ENCODE results near the gene CRTAC1. TPM values are rescaled to one million over a fixed set of nuclear protein-coding genes. Genes with fewer than 3 reads are reported as not detected.

CRTAC1 gene
- total RNA-seq, 1 experiment from 2014 or later = 0.46 TPM

DNA sequence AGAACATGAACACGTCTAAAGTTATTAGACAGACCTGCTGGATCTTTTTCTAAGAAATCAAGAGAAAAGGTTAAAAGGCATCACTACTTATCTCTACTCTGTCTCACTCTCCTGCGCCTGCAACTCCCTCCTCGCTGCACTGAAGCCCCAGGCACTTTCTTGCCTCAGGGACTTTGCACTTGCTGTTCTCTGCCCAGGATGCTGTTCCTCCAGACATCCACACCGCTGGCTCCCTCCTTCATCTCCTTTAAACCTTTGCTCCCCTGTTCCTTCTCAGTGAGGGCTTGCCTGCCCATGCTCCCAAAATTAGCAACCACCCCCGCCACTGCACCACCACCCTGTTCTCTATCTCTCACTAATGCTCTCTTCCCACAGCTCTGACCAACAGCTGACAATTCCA, 93.4 kb downstream of the CRTAC1 start:
- WGBS (ENCODE audit: extremely low coverage, insufficient read length, low lambda C conversion rate) = no CpG with 5 or more reads among the region's 5 CpGs
- no peak overlapping the region for H4K91ac ChIP-seq (ENCODE audit: insufficient read length, low read depth, low read length)
- no peak overlapping the region for H4K5ac ChIP-seq (ENCODE audit: insufficient read length, low read depth, low read length)
- no peaks in the 10 kb centered on the region for H3K23me2 ChIP-seq (ENCODE audit: insufficient read length, low read depth, low read length, poor library complexity, severe bottlenecking)
- H3K23ac ChIP-seq (ENCODE audit: insufficient read length, low read depth, low read length) = no peak overlapping the region
- DNase-seq = no peak
- no peak overlapping the region for H2BK12ac ChIP-seq (ENCODE audit: insufficient read length, low read depth, low read length)
- no peaks in the 10 kb centered on the region for H3K79me1 ChIP-seq (ENCODE audit: insufficient read depth, low read depth, low read length, poor library complexity, severe bottlenecking)
- H2BK15ac ChIP-seq (ENCODE audit: low read depth, low read length) = no peak overlapping the region
- Mint-ChIP-seq H3K9me3 (no peaks in the 10 kb centered on the region; a peak in 1 of 5 replicates), H3K27ac (no peak overlapping the region; a peak in 1 of 7 replicates), H3K4me1 (peaks cover 6 to 13% of the 10 kb centered on the region in 2 experiments), H3K36me3 (ENCODE audit: insufficient read depth in 1 of 3, low read depth in 3 of 3) (no peaks in the 10 kb centered on the region), H3K27me3 (ENCODE audit: low read depth) (peaks cover 6% of the 10 kb centered on the region), H3K4me3 (no peak overlapping the region)
- H2BK120ac ChIP-seq (ENCODE audit: low read depth, low read length, poor library complexity, severe bottlenecking) = no peak overlapping the region
- TF ChIP-seq, protein P1, sequence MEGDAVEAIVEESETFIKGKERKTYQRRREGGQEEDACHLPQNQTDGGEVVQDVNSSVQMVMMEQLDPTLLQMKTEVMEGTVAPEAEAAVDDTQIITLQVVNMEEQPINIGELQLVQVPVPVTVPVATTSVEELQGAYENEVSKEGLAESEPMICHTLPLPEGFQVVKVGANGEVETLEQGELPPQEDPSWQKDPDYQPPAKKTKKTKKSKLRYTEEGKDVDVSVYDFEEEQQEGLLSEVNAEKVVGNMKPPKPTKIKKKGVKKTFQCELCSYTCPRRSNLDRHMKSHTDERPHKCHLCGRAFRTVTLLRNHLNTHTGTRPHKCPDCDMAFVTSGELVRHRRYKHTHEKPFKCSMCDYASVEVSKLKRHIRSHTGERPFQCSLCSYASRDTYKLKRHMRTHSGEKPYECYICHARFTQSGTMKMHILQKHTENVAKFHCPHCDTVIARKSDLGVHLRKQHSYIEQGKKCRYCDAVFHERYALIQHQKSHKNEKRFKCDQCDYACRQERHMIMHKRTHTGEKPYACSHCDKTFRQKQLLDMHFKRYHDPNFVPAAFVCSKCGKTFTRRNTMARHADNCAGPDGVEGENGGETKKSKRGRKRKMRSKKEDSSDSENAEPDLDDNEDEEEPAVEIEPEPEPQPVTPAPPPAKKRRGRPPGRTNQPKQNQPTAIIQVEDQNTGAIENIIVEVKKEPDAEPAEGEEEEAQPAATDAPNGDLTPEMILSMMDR (conservative IDR thresholded peaks at IDR 0.05) = no peak
- H3K4me2 ChIP-seq (ENCODE audit: insufficient read depth, insufficient read length, low read length) = no peak overlapping the region
- H3K14ac ChIP-seq (ENCODE audit: insufficient read depth, low read length) = no peak overlapping the region
- H4K8ac ChIP-seq (replicated peaks; ENCODE audit: insufficient read length, low read depth, low read length) = no peak overlapping the region
- H3K56ac ChIP-seq (ENCODE audit: insufficient read length, low read depth, low read length) = no peak overlapping the region
- no peak overlapping the region for H2BK5ac ChIP-seq (ENCODE audit: insufficient read length, low read length)
- no peak overlapping the region for H3K27ac ChIP-seq (ENCODE audit: insufficient read length, low read depth, low read length)
- no peaks in the 10 kb centered on the region for H3K79me2 ChIP-seq (ENCODE audit: insufficient read depth, low read length)
- H3K18ac ChIP-seq (ENCODE audit: insufficient read length, low read depth, low read length) = no peak overlapping the region
- no peak overlapping the region for H2AK5ac ChIP-seq (ENCODE audit: insufficient read length, low read length)
- no peak overlapping the region for H3T11ph ChIP-seq (ENCODE audit: low read length)
- H3K9me3 ChIP-seq (ENCODE audit: control insufficient read depth, low read depth, low read length) = no peaks in the 10 kb centered on the region
- H3K4me1 ChIP-seq (ENCODE audit: insufficient read depth, low read length) = no peaks in the 10 kb centered on the region
- no peak overlapping the region for H2AFZ ChIP-seq (ENCODE audit: low read length)
- H3K4ac ChIP-seq (ENCODE audit: low read depth, low read length) = no peak overlapping the region
- H3K27me3 ChIP-seq (ENCODE audit: insufficient read depth, low read length) = no peaks in the 10 kb centered on the region
- H3K9ac ChIP-seq (ENCODE audit: extremely low read depth, insufficient read length, low read length) = no peak overlapping the region
- H4K20me1 ChIP-seq (ENCODE audit: control insufficient read depth, insufficient read depth, insufficient read length) = no peaks in the 10 kb centered on the region
- H2BK20ac ChIP-seq (ENCODE audit: low read depth, low read length, poor library complexity, severe bottlenecking) = no peak overlapping the region

All from H9 (cell line).